A549 (cell line): ENCODE measurements around the gene CA11. TPM values are rescaled to one million over a fixed set of nuclear protein-coding genes. Genes with fewer than 3 reads are reported as not detected.

Experiments used
- ATAC-seq, 2 experiments: fragments of 200-7000 bp in 1 of 2; fragments of >200 bp in 1 of 2; cut with Nextera tagmentation in 1 of 2; cut with Tn5 transposase in 1 of 2; 3 replicates each; pipeline versions ENCODE4 v1.8.0 to v1.9.1; 2018 to 2020; ENCODE audit warnings: mild to moderate bottlenecking in 1 of 2, moderate library complexity in 1 of 2
- CTCF ChIA-PET: fragments of 300-600 bp; sonication (Branson Sonifier 250); formaldehyde crosslinking; extraction: SDS; loops from one replicate; lab custom pipeline; 2021; ENCODE audit warnings: antibody characterized with exemption, inconsistent platforms; lab: Yijun Ruan, JAX
- POLR2A ChIA-PET: fragments of 350-600 bp; formaldehyde crosslinking; extraction: SDS; loops from one replicate; lab custom pipeline; 2021; ENCODE audit warnings: antibody characterized with exemption, inconsistent platforms; lab: Yijun Ruan, JAX
- DNase-seq, 2 experiments: peaks; one replicate each; pipeline versions ENCODE4 v3.0.0 to v3.0.0-alpha.2; 2011 to 2016; ENCODE audit warnings: low read depth in 1 of 2, low spot score in 1 of 2
- FAIRE-seq: peaks from 2 replicates; lab custom pipeline; 2011; peaks lifted over from hg19 to GRCh38; lab: Jason Lieb, UNC
- H3K27ac ChIP-seq, 2 experiments: fragments of >200 bp; sonication (Bioruptor Twin); formaldehyde crosslinking; 3 replicates each; pipeline ENCODE4 v1.5.1; 2016 to 2017
- H3K4me1 ChIP-seq: fragments of >200 bp; sonication (Bioruptor Twin); formaldehyde crosslinking; 3 replicates; pipeline ENCODE4 v1.6.1; 2016
- H3K4me2 ChIP-seq: fragments of >200 bp; sonication (Bioruptor Twin); formaldehyde crosslinking; 3 replicates; pipeline ENCODE4 v1.6.1; 2016
- H3K4me3 ChIP-seq: fragments of >200 bp; sonication (Bioruptor Twin); formaldehyde crosslinking; 3 replicates; pipeline ENCODE4 v1.5.1; 2016
- H3K9me3 ChIP-seq: fragments of >200 bp; sonication (Bioruptor Twin); formaldehyde crosslinking; 3 replicates; pipeline ENCODE4 v1.6.1; 2016
- CHD2 ChIP-seq: fragments of 150-350 bp; IDR thresholded peaks from 2 replicates; pipeline ENCODE4 v1.6.1; 2014; ENCODE audit warnings: low read length; ENCODE audit not compliant: partially characterized antibody
- EHF ChIP-seq: fragments of 250-450 bp; sonication (Bioruptor Pico); IDR thresholded peaks from 2 replicates; pipeline ENCODE4 v1.5.0; 2020; ENCODE audit warnings: mild to moderate bottlenecking
- EP300 ChIP-seq, 2 experiments: fragments of >200 bp; sonication (Bioruptor Twin); formaldehyde crosslinking; IDR thresholded peaks; 2 replicates in 1 of 2; 3 replicates in 1 of 2; pipeline ENCODE4 v1.6.1; 2016 to 2017
- ESRRA ChIP-seq: fragments of 150-350 bp; IDR thresholded peaks from 2 replicates; pipeline ENCODE4 v1.6.1; 2014; ENCODE audit warnings: mild to moderate bottlenecking, low read length, borderline replicate concordance
- FOSL2 ChIP-seq, 2 experiments: fragments of 450-650 bp in 1 of 2; fragments of >200 bp in 1 of 2; sonication (Bioruptor Twin) in 1 of 2; formaldehyde crosslinking; IDR thresholded peaks; 2 replicates each; pipeline versions ENCODE4 v1.5.0 to v1.6.1; 2016 to 2020; ENCODE audit warnings: mild to moderate bottlenecking in 1 of 2, moderate library complexity in 1 of 2
- HDAC2 ChIP-seq: fragments of 200-600 bp; sonication (generic); IDR thresholded peaks from 2 replicates; pipeline ENCODE4 v1.6.1; 2016
- HEYL ChIP-seq: fragments of 250-450 bp; sonication (Bioruptor Pico); IDR thresholded peaks from 2 replicates; pipeline ENCODE4 v1.8.0; 2021; ENCODE audit warnings: mild to moderate bottlenecking, moderate library complexity
- HOXA7 ChIP-seq: fragments of 250-450 bp; sonication (Bioruptor Pico); IDR thresholded peaks from 2 replicates; pipeline ENCODE4 v1.5.0; 2020; ENCODE audit warnings: mild to moderate bottlenecking, moderate library complexity
- HOXB5 ChIP-seq: fragments of 250-450 bp; sonication (Bioruptor Pico); IDR thresholded peaks from 2 replicates; pipeline ENCODE4 v1.5.0; 2020; ENCODE audit warnings: mild to moderate bottlenecking, moderate library complexity
- JUNB ChIP-seq: fragments of >200 bp; sonication (Bioruptor Twin); formaldehyde crosslinking; IDR thresholded peaks from 2 replicates; pipeline ENCODE4 v1.6.1; 2016
- MAFK ChIP-seq: fragments of 450-650 bp; IDR thresholded peaks from 2 replicates; pipeline ENCODE4 v1.6.1; 2014; ENCODE audit not compliant: partially characterized antibody
- MAZ ChIP-seq: fragments of 150-350 bp; IDR thresholded peaks from 2 replicates; pipeline ENCODE4 v1.6.1; 2014; ENCODE audit warnings: antibody characterized with exemption, low read depth, low read length, borderline replicate concordance
- NR3C1 ChIP-seq: fragments of >200 bp; sonication (Bioruptor Twin); formaldehyde crosslinking; IDR thresholded peaks from 3 replicates; pipeline ENCODE4 v1.6.1; 2017
- PHF8 ChIP-seq: fragments of 200-600 bp; sonication (generic); IDR thresholded peaks from 2 replicates; pipeline ENCODE4 v1.6.1; 2016; ENCODE audit warnings: low read depth, mild to moderate bottlenecking, antibody characterized with exemption, moderate library complexity, borderline replicate concordance
- POLR2A ChIP-seq: IDR thresholded peaks from 2 replicates; pipeline ENCODE4 v1.6.1; 2012; ENCODE audit warnings: mild to moderate bottlenecking, low read length
- RARB ChIP-seq: fragments of 250-450 bp; sonication (Bioruptor Pico); IDR thresholded peaks from 2 replicates; pipeline ENCODE4 v1.8.0; 2021; ENCODE audit warnings: mild to moderate bottlenecking, moderate library complexity
- RFX5 ChIP-seq: fragments of 450-650 bp; IDR thresholded peaks from 2 replicates; pipeline ENCODE4 v1.7.1; 2014; ENCODE audit warnings: antibody characterized with exemption, mild to moderate bottlenecking, moderate library complexity
- SMC3 ChIP-seq: fragments of >200 bp; sonication (Bioruptor Twin); formaldehyde crosslinking; IDR thresholded peaks from 3 replicates; pipeline ENCODE4 v1.6.1; 2018; ENCODE audit warnings: inconsistent platforms
- ZNF302 ChIP-seq: fragments of 250-450 bp; sonication (Bioruptor Pico); IDR thresholded peaks from 2 replicates; pipeline ENCODE4 v1.9.0; 2021; ENCODE audit warnings: inconsistent platforms, mild to moderate bottlenecking, moderate library complexity
- WGBS: methylation state at CpG from one replicate; pipeline ENCODE4 v1.1.6; 2017; ENCODE audit errors: missing lambda C conversion rate; 5-methylcytosine and 5-hydroxymethylcytosine counted together
- polyA plus RNA-seq, 4 experiments: library from polyadenylated mRNA; depleted of rRNA in 3 of 4; stranded (reverse); fragments of >200 nt; fragmentation: RNase III in 1 of 4; extraction: RNeasy Plus Mini Kit Qiagen cat#74134 plus additional on column Dnase treatment in 1 of 4; gene quantifications; 2 replicates in 3 of 4; 3 replicates in 1 of 4; pipeline ENCODE4 v1.2.3, GENCODE V29; 2011 to 2017
- TF ChIP-seq, protein P1 (sequence below): fragments of 250-450 bp; sonication (Bioruptor Pico); IDR thresholded peaks from 2 replicates; pipeline ENCODE4 v1.5.0; 2021; ENCODE audit warnings: mild to moderate bottlenecking, moderate library complexity, borderline replicate concordance

The CA11 gene
- polyA plus RNA-seq, 2 of the 4 experiments (the other 2 are of a cell fraction), result 9.8 to 21.0 TPM

DNA sequence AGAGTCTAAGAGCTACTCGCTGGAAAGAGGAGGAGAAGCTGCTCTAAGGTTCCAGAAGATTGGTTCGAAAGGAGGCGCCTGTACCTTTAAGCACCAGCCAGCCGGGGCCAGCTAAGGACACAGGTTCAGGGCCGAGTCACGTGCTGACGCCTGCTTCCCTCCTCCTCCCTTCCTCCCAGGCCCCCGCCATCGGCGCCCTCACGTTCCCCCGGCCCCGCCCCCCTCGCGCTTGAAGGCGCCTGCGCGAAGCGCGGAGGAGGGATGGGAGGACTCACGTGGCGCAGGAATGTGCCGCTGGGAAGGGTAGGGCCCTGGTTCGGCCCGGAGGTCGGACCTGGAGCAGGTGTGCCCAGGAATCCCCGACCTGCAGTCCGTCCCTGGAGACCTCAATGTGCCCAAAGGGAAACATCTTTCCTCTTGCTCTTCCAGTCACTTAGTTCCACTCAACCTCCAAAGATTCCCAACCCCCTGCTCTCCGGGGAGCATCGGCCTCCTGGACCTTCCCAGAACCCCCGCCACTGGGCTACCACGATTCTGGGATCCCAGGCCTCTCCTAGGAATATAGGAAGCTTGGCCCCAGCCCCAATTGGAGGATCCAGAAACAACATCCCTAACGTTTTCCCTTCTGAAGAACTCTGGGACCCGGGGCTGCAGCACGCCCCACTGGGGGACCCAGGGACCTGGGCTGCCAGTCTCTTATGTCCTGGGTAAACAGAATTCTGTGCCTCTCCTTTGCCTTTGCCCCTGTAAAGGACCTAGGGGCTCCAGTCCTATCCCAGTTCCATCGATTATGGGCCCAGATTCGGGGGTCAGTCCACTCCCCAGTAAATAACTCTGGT is 11.3 kb downstream of the CA11 start (continued):
- TF ChIP-seq EHF (0 out of 2 replicates have a peak, but pooled peaks have one; percentile 21), HOXB5 (0 out of 2 replicates have a peak, but pooled peaks have one; percentile 42)
- TF ChIP-seq, all 56 proteins: peak for 16

GRCh38 chr19:48634036-48634342 is 12.0 kb downstream of the CA11 start:
- POLR2A ChIA-PET, result interaction anchor here (0.5 to 1.5 kb wide), 5 partner anchors 10 to 77 kb away, joined by 3 to 18 read pairs (median 8); partner anchors contain the start of genes CA11, RPL18 and SPHK2
- H3K27ac ChIP-seq, result peak overlapping the region; percentile 86 to 92
- H3K4me1 ChIP-seq, result peaks cover 55% of the 10 kb centered on the region
- peak overlapping the region; percentile 100 for H3K4me2 ChIP-seq
- CTCF ChIA-PET, result interaction anchor here (0.5 to 2.0 kb wide), 8 partner anchors 10 to 515 kb away, joined by 3 to 6 read pairs (median 4); partner anchors contain the start of genes CA11 and FAM83E
- no peaks in the 10 kb centered on the region for H3K9me3 ChIP-seq
- WGBS, result 75% methylated on average over 7 of the region's 7 CpGs
- FAIRE-seq, result no peak
- H3K4me3 ChIP-seq, result no peak overlapping the region; the same call in 2 of the 3 replicates
- no peak for TF ChIP-seq SMC3
- no peak for TF ChIP-seq FOSL2 (IDR thresholded peaks at IDR 0.05)
- TF ChIP-seq FOSL2 (CRISPR knock-in tag; IDR thresholded peaks at IDR 0.05), result no peak
- TF ChIP-seq, protein P1, sequence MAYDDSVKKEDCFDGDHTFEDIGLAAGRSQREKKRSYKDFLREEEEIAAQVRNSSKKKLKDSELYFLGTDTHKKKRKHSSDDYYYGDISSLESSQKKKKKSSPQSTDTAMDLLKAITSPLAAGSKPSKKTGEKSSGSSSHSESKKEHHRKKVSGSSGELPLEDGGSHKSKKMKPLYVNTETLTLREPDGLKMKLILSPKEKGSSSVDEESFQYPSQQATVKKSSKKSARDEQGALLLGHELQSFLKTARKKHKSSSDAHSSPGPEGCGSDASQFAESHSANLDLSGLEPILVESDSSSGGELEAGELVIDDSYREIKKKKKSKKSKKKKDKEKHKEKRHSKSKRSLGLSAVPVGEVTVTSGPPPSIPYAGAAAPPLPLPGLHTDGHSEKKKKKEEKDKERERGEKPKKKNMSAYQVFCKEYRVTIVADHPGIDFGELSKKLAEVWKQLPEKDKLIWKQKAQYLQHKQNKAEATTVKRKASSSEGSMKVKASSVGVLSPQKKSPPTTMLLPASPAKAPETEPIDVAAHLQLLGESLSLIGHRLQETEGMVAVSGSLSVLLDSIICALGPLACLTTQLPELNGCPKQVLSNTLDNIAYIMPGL (CRISPR knock-in tag), result no peak
- no peak for TF ChIP-seq RARB (CRISPR knock-in tag)
- TF ChIP-seq ESRRA, result no peak
- no peak for TF ChIP-seq EP300 (IDR thresholded peaks at IDR 0.05)
- no peak for TF ChIP-seq RFX5
- no peak for TF ChIP-seq NR3C1
- no peak for TF ChIP-seq HEYL (CRISPR knock-in tag)
- TF ChIP-seq EHF, result no peak
- no peak for TF ChIP-seq POLR2A
- no peak for TF ChIP-seq PHF8
- no peak for TF ChIP-seq MAZ
- TF ChIP-seq HOXA7 (CRISPR knock-in tag), result no peak
- TF ChIP-seq ZNF302 (CRISPR knock-in tag), result no peak
- TF ChIP-seq MAFK, result no peak
- TF ChIP-seq CHD2, result no peak
- TF ChIP-seq HDAC2, result no peak
- no peak for ATAC-seq
- DNase-seq, result no peak

- TF ChIP-seq MAZ (no peak), JUNB (0 out of 2 replicates have a peak, but pooled peaks have one; percentile 10)
- H3K4me3 ChIP-seq, result no peak overlapping the region
- H3K4me2 ChIP-seq, result peak overlapping the region; percentile 100
- CTCF ChIA-PET, result interaction anchor here (0.5 to 2.0 kb wide), 10 partner anchors 9 to 515 kb away, joined by 3 to 6 read pairs (median 3); partner anchors contain the start of genes CA11 and FAM83E
- DNase-seq (no peak), ATAC-seq (no peak), FAIRE-seq (no peak)
- H3K9me3 ChIP-seq, result no peaks in the 10 kb centered on the region
- POLR2A ChIA-PET, result interaction anchor here (0.5 to 1.5 kb wide), 5 partner anchors 9 to 77 kb away, joined by 3 to 18 read pairs (median 8); partner anchors contain the start of genes CA11, RPL18 and SPHK2
- H3K4me1 ChIP-seq, result peaks cover 50% of the 10 kb centered on the region
- H3K27ac ChIP-seq, result peak overlapping the region; percentile 86 to 92
- 79% methylated on average over 22 of the region's 22 CpGs for WGBS
Observed at GRCh38 chr19:48633148-48634035, 12.6 kb downstream of the CA11 start.
